ENCODE results near the gene TOR4A. TPM values are rescaled to one million over a fixed set of nuclear protein-coding genes. Genes with fewer than 3 reads are reported as not detected.
"Not testable (repeated sequence)": the region's sequence is repeated elsewhere in the genome, so short reads cannot be mapped to it uniquely, and the experiment has no call there.

Gene TOR4A
- total RNA-seq, 2 donors from 2014 or later: 2.6 to 8.8 TPM

DNA sequence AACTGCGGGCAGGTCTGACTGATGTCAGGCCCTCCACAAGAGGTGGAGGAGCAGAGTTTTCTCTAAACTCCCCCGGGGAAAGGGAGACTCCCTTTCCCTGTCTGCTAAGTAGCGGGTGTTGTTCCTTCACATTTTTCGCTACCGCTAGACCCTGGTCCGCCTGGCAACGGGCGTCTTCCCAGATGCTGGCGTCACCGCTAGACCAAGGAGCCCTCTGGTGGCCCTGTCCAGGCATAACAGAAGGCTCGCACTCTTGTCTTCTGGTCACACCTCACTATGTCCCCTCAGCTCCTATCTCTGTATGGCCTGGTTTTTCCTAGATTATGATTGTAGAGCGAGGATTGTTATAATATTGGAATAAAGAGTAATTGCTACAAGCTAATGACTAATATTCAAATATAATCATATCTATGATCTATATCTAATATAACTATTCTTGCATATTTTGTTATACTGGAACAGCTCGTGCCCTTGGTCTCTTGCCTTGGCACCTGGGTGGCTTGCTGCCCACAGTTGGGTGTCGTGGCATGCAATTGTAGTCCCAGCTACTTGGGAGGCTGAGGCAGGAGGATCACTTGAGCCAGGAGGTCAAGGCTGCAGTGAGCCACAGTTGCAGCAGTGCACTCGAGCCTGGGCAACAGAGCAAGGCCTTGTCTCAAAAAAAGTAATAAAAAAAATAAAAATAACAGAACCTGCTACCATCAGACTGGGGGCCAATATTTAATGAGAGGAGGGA is 15.2 kb upstream of the TOR4A start:
- not testable (repeated sequence) for H3K27ac Mint-ChIP-seq; H3K36me3 Mint-ChIP-seq; H3K9me3 Mint-ChIP-seq; ATAC-seq; DNase-seq (ENCODE audit: low spot score in 2 of 2)

DNA sequence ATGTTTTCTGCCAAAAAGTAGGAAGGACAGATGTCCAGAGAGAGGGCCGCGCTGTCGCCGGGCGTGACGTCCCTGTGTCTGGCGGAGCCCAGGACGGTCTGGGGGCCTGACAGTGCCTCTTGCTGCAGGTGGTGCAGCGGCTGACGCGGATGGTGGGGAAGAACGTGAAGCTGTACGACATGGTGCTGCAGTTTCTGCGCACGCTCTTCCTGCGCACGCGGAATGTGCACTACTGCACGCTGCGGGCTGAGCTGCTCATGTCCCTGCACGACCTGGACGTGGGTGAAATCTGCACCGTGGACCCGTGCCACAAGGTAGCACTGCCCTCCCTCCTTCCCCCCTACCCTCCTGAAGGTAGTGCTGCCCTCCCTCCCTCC is 14.6 kb upstream of the TOR4A start:
- no peak overlapping the region for H3K27ac Mint-ChIP-seq
- DNase-seq (ENCODE audit: low spot score in 2 of 2): no peak
- no peaks in the 10 kb centered on the region for H3K9me3 Mint-ChIP-seq
- no peaks in the 10 kb centered on the region for H3K36me3 Mint-ChIP-seq
- ATAC-seq: no peak

DNA sequence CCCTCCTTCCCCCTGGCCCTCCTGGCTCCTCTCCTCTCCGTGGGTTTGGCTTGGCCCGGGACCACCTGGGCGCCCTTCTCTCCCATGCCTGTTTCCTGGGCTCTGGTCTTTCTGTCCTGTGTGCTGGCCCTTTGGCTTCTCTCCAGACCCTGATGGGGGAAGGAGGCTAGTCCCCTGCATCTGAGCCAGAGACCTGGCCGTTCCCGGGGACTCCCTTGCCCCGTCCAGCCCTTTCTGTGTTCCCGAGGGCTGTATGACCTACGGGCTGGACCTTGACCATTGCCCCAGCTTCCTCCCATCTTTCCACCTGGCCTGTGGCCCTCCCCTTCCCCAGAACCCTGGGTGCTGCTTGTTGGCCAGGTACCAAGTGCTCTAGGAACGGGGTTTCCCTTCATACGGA is 14.0 kb upstream of the TOR4A start:
- no peak for DNase-seq (ENCODE audit: low spot score in 2 of 2)
- Mint-ChIP-seq H3K36me3 (peaks cover 0 to 3% of the 10 kb centered on the region in 2 donors), H3K27ac (no peak overlapping the region), H3K9me3 (no peaks in the 10 kb centered on the region)
- no peak for ATAC-seq

DNA sequence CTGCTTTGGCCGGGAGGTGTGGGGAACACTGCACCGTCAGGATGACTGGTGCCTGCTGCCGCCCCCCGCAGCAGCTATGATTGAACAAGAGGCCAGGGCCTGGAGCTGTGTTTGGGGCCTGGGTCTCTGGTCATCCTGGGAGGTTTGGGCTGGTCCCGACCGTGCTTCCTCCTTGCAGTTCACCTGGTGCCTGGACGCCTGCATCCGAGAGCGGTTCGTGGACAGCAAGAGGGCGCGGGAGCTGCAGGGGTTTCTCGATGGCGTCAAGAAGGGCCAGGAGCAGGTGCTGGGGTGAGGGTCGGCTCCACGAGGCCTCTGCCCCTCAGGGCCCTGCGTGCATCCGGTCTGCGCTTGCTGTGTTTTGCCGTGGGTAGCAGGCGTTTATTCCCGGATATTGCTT is 13.5 kb upstream of the TOR4A start:
- Mint-ChIP-seq H3K9me3 (no peaks in the 10 kb centered on the region), H3K36me3 (peaks cover 0 to 7% of the 10 kb centered on the region in 2 donors), H3K27ac (no peak overlapping the region)
- ATAC-seq (no peak), DNase-seq (ENCODE audit: low spot score in 2 of 2) (no peak)

DNA sequence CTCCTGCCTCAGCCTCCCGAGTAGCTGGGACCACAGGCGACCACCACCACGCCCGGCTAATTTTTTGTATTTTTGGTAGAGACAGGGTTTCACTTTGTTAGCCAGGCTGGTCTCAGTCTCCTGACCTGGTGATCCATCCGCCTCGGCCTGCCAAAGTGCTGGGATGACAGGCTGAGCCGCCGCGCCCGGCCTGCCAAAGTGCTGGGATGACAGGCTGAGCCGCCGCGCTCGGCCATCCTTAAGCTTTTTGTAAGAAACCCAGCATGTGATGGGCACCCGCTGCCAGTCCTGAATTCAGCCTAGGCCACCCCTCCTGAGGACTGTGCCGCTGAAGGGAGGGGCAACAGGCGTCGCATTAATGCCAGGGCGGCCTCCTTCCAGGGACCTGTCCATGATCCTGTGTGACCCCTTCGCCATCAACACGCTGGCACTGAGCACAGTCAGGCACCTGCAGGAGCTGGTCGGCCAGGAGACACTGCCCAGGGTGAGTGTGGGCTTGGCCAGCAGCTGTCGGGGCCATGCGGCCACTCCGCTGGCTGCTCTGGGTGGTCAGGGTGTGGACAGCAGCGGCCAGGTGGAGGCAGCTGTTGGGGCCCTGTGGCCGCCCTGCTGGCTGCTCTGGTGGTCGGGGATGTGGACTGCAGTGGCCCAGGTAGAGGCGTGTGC is 11.9 kb upstream of the TOR4A start:
- no peaks in the 10 kb centered on the region for H3K9me3 Mint-ChIP-seq
- peaks cover 0 to 14% of the 10 kb centered on the region in 2 donors for H3K36me3 Mint-ChIP-seq
- no peak for ATAC-seq
- DNase-seq (ENCODE audit: low spot score in 2 of 2): no peak
- H3K27ac Mint-ChIP-seq: no peak overlapping the region

DNA sequence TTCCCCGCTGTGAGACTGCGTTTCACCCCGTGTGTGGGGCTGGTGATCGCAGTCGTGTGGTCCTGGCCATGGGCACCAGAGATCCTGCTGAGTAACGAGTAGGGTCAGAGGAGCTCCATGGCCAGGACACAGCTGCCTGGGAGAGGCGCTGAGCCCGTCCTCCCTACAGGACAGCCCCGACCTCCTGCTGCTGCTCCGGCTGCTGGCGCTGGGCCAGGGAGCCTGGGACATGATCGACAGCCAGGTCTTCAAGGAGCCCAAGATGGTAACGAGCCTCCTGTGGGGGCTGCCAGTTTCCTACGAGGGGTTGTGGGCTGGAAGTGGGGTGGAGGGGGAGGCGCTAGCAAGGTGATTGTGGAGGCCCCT is 11.4 kb upstream of the TOR4A start:
- ATAC-seq (no peak), DNase-seq (ENCODE audit: low spot score in 2 of 2) (no peak)
- Mint-ChIP-seq H3K36me3 (peaks cover 0 to 14% of the 10 kb centered on the region in 2 donors), H3K9me3 (no peaks in the 10 kb centered on the region), H3K27ac (no peak overlapping the region)

DNA sequence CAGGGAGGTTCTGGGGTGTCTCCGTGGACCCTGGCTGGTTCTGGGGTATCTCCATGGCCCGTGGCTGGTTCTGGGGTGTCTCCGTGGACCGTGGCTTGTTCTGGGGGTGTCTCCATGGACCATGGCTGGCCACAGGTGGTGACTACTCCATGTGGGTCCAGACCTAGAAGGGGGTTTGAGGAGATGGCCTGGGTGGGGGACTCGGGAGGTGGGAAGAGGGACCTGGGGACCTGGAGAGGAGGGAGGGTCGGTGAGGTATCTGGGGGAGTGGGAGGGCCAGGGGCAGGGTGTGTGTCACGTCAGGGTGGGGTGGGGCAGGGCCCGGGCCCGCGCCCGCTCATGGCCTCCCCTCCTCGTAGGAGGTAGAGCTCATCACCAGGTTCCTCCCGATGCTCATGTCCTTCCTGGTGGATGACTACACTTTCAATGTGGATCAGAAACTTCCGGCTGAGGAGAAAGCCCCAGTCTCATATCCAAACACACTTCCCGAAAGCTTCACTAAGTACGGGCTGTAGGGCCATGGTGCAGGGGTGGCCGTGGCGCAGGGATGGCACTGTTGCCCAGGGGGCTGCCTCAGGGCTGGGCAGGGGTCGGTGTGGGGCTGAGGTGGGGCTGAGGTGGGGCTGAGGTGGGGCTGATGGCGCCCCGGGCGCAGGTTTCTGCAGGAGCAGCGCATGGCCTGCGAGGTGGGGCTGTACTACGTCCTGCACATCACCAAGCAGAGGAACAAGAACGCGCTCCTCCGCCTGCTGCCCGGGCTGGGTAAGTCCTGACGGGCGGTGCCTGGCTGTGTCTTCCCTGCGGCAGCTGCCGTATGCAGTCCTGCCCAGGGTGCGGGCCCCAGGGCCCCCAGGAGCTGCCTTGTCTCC is 10.7 kb upstream of the TOR4A start:
- no peak for ATAC-seq
- Mint-ChIP-seq H3K36me3 (peaks cover 0 to 14% of the 10 kb centered on the region in 2 donors), H3K9me3 (no peaks in the 10 kb centered on the region), H3K27ac (no peak overlapping the region)
- no peak for DNase-seq (ENCODE audit: low spot score in 2 of 2)

DNA sequence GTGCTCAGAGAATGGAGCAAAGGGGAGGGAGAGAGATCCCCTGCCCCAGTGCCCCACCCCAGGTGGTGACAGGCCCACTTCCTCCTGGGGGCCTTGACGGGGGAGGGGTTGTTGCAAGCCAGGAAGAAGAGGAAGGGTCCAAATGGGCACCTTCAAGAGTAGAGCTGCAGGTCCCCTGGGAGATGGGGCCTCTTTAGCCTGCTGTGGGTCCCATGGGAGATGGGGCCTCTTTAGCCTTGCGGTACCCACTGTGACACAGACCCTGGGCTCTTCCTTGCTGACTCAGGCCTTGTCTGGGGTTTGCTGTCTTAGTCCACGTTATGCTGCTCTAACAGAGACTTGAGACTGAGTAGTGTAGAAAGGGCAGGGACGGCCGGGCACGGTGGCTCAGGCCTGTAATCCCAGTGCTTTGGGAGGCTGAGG is 9.6 kb upstream of the TOR4A start:
- Mint-ChIP-seq H3K36me3 (peaks cover 0 to 14% of the 10 kb centered on the region in 2 donors), H3K9me3 (no peaks in the 10 kb centered on the region), H3K27ac (no peak overlapping the region)
- ATAC-seq (no peak), DNase-seq (ENCODE audit: low spot score in 2 of 2) (no peak)

DNA sequence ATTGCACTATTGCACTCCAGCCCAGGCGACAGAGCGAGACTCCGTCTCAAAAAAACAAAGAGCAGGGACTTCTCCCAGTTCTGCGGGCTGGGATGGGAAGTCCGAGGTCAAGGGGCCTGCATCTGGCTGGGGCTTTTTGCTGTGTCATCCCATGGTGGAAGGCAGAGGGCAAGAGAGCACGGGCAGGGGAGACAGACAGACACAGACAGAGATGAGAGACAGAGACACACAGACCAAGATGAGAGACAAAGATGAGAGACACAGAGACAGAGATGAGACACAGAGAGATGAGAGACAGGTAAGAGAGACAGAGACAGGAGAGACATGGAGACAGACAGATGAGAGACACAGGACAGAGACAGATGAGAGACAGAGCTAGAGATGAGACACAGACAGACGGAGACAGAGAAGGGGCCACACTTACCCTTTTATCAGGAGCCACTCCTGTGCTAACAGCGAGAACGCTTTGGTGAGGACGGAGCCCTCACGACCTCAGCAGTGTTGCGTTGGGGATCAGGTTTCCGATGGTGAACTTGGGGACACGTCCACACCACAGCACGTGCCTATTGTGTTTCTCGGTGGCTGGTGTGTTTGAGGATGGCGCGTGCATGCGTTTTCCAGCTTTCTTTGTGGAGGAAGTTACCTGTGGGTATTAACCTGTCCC is 8.9 kb upstream of the TOR4A start:
- no peak for ATAC-seq
- peak overlapping the region in 1 of 2 donors; percentile 1 for H3K27ac Mint-ChIP-seq
- no peaks in the 10 kb centered on the region for H3K9me3 Mint-ChIP-seq
- peaks cover 0 to 14% of the 10 kb centered on the region in 2 donors for H3K36me3 Mint-ChIP-seq
- no peak for DNase-seq (ENCODE audit: low spot score in 2 of 2)

DNA sequence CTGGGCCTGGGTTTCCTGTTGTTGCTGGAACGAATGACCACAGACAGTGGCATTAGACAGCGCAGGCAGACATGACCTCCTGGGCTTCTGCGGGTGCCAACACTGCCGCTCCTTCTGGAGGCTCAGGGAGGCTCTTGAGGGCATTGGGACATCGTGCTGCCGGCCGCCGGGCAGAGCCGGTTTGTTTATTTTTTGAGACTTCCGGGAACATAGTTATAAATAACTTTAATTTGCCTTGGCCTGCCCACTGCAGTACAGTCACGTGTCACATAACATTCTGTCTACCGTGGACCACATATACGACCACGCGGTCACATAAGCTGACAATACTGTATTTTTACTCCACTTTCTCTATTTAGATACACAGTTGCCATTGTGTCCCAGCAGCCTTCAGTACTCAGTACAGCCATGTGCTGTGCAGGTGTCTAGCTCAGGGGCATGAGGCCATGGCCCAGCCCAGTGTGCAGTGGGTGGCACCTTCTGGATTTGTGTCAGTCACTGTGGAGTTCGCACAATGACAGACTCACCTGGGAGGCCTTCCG is 8.2 kb upstream of the TOR4A start:
- Mint-ChIP-seq H3K9me3 (no peaks in the 10 kb centered on the region), H3K27ac (no peak overlapping the region), H3K36me3 (peaks cover 0 to 14% of the 10 kb centered on the region in 2 donors)
- no peak for DNase-seq (ENCODE audit: low spot score in 2 of 2)
- no peak for ATAC-seq

DNA sequence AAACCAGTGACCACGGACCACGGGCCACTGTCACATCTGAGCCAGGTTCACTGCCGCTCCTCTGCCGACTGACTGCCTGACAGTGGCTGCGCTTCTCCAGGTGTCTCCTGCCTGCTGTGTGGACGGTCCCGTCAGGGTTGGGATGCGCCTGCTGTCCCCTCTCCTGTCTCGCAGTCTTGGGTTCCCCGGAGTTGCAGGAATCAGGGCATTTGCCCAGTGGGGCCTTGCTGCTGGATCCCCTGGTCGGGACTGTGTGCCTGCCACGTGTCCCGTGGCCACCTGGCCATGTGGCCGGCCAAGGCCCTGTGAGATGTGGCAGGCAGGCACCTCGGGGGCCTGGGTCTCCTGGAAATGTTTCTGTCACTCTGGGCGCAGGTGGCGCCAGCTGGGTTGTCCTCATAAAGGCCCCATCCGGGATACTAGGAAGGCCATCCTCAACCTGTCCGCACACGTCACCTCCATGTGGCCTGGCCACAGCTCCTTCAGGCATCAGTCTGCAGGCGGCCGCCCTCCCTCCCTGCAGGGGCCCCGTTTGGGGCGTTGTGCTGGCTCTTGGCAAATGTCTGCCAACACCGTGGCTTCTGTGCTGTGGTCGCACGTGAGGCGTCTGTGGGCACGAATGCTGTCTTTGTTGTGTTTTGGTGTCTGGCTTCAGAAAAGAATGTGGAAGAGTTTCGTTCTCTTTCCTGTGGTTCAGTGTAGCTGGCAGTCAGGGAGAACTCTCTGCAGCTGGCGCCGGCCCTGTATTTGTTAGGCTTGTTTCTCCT is 6.4 kb upstream of the TOR4A start:
- H3K9me3 Mint-ChIP-seq: no peaks in the 10 kb centered on the region
- peaks cover 0 to 14% of the 10 kb centered on the region in 2 donors for H3K36me3 Mint-ChIP-seq
- H3K27ac Mint-ChIP-seq: no peak overlapping the region
- ATAC-seq (peak; percentile 33 to 38), DNase-seq (ENCODE audit: low spot score in 2 of 2) (no peak)

DNA sequence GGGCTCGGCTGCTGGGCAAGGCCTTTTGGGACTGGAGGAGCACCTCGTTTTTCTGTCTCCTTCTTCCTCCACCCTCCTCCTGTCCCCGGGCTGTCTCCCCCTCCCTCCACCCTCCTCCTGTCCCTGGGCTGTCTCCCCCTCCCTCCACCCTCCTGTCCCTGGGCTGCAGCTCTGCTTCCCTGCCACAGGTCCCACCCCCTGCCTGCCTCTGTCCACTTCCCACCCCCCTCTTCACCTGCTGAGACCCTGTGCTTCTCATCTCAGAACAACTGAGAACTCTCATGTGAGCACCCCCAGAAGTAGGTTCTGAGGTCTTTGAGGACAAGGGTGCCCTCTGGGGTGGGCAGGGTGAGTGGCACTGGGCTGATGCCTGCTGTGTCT is 5.8 kb upstream of the TOR4A start:
- peak in 1 of 2 donors; percentile 4 for ATAC-seq
- Mint-ChIP-seq H3K27ac (no peak overlapping the region), H3K9me3 (no peaks in the 10 kb centered on the region), H3K36me3 (peaks cover 0 to 14% of the 10 kb centered on the region in 2 donors)
- no peak for DNase-seq (ENCODE audit: low spot score in 2 of 2)

DNA sequence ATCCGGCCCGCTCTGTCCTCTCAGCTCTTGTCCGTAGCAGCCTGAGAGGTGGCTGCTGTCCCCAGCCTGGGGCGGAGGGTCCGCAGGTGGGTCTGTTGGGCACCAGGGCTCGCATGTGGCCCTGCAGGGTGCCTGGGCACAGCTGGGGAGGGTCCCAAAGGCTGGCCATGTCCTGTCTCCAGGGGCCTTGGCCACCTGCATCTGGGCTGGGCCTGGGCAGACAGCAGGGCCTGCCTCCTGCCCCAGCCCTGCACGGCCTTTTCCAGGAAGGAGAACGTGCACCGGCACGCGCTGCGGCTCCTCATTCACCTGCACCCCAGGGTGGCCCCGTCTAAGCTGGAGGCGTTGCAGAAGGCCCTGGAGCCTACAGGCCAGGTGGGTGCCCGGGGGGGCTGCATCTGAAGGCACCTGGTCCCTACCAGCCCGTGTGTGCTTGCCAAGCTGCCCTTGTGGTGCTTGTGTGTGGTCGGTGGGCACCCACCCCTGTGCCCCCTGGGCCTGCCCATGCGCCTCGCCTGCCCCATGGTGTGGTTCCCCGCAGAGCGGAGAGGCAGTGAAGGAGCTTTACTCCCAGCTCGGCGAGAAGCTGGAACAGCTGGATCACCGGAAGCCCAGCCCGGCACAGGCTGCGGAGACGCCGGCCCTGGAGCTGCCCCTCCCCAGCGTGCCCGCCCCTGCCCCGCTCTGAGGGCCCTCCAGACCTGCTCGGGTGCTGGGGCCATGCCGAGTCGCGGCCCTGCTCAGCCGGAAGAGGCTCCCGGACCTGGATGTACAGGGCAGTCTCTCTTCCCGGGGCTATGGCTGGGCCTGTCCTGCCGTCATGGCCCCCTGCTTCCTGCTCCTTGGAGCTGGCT is 5.1 kb upstream of the TOR4A start:
- DNase-seq (ENCODE audit: low spot score in 2 of 2): no peak
- H3K36me3 Mint-ChIP-seq: peaks cover 0 to 14% of the 10 kb centered on the region in 2 donors
- no peak overlapping the region for H3K27ac Mint-ChIP-seq
- H3K9me3 Mint-ChIP-seq: no peaks in the 10 kb centered on the region
- no peak for ATAC-seq

DNA sequence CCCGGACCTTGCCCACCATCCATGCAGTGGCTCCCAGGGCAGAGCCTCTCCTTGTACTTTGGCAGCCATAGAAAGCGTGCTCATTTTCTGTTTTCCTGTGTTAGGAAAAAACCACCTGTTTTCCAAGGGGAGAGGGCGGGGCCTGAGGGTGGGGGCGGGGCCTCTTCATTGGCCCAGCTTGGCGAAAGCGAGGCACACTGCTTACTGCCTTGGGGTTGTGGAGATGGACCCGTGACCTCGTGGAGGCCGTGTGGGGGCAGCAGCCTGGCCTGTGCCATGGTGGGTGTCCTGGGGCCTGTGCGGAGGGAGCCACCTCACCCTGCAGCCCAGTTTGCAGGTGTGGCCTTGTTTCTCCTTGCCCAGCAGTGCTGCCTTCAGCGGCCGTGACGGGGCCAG is 4.4 kb upstream of the TOR4A start:
- no peak overlapping the region for H3K27ac Mint-ChIP-seq
- peaks cover 0 to 14% of the 10 kb centered on the region in 2 donors for H3K36me3 Mint-ChIP-seq
- H3K9me3 Mint-ChIP-seq: no peaks in the 10 kb centered on the region
- DNase-seq (ENCODE audit: low spot score in 2 of 2) (no peak), ATAC-seq (no peak)

DNA sequence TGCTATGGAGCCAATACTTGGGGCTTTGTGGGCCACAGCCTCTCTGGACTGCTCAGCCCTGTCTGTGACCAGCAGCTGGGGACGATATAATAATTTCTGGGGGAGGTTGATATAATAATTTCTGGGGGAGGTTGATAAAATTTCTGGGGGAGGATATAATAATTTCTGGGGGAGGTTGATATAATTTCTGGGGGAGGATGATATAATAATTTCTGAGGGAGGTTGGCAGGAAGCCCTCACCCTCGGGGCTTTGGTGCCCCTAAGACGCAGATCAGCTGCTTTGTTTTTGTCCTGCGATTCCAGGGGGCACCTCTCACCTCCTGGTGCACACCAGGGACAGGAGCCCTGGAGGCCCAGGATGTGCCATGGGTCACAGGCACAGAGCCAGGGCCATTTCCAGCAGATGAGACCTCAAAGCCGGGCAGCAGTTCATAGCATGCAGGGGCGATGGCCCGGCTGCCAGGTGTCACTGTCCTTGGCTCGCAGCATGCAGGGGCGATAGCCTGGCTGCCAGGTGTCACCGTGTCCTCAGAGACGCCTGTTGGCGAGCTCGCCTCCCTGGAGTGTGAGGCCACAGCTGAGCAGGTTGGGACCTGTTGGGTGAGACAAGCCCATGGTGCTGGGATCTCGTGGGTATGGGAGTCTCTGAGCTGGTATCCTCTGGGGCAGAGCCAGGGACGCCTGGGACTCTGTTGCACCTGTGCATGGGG is 3.8 kb upstream of the TOR4A start:
- DNase-seq (ENCODE audit: low spot score in 2 of 2) (no peak), ATAC-seq (no peak)
- no peak overlapping the region for H3K27ac Mint-ChIP-seq
- H3K36me3 Mint-ChIP-seq: peaks cover 0 to 9% of the 10 kb centered on the region in 2 donors
- no peaks in the 10 kb centered on the region for H3K9me3 Mint-ChIP-seq
